Adipose tissue (tissue), 3 donors: ENCODE measurements around the gene ZNRF2. TPM values are rescaled to one million over a fixed set of nuclear protein-coding genes. Genes with fewer than 3 reads are reported as not detected.

Source experiments
- H3K27ac ChIP-seq: one replicate; pipeline ENCODE4 v1.5.1; 2013; ENCODE audit warnings: low read depth, low read length
- WGBS, 3 donors: extraction: QIAGEN DNeasy Blood & Tissue Kit; methylation state at CpG; one replicate each; pipeline ENCODE4 v1.1.7; 2013; 5-methylcytosine and 5-hydroxymethylcytosine counted together
- polyA plus RNA-seq, 3 donors: library from polyadenylated mRNA; stranded (reverse); fragments of 200-250 nt; gene quantifications; one replicate each; pipeline ENCODE4 v1.2.3, GENCODE V29; 2013
- donor health status: healthy with polysubstance abuse.
- donor health status: Bipolar disorder and iron deficiency.
- donor health status: healthy.

ZNRF2 gene
- polyA plus RNA-seq = 1 to 10 TPM; 5.2 to 8.2 (median 5.4) TPM

DNA sequence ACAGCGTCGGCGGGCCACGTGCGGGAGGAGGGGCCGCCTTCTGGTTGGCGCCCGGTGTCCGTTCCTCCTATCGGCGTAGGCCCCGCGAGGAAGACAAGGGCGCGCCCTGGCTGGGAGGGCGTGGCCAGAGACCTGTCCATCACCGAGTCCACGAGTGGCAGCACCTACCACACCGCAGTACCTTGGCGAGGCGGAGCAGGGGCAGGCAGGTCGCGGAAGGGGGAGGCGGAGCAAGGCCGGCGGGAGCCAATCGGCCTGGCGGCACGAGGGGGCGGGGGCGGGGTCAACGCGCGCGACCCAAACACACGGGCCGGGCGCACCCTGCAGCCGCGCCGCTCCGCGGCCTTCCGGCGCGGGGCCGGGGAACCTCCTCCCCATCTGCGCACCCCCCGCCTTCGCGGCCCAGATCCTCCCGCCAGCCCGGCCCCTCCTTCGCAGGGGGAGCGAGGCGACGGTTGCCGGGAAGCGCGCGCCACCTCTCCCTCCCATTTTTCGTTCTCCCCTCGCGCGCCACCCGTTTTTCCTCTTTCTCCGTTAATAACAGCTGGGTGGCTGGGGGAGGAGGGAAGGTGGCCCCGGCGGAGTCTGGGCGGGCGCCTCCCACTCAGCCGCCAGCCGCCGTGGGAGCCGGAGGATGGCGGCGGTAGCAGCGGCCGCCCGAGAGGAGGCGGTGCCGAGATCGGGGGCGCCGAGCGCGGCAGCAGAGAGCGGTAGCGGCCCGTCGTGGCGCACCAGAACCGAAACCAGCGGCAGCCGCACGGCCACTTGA is at the start of gene ZNRF2:
Gene ZNRF2, plus strand, starts transcription at position 300 of the 769 bp plus-strand sequence. CDS start 761 bp downstream, outside the sequence.
- WGBS, 3 donors = 0 to 1% (median 0%) methylated on average over 50 to 96 of the region's 96 CpGs
- peak within 1 kb of the TSS; percentile 95 for H3K27ac ChIP-seq

GRCh38 chr7:30237271-30237695 is 47.1 kb upstream of the ZNRF2 start:
- no peak overlapping the region for H3K27ac ChIP-seq
- WGBS, 3 donors = 63 to 79% (median 75%) methylated on average over 1 of the region's 1 CpG

DNA sequence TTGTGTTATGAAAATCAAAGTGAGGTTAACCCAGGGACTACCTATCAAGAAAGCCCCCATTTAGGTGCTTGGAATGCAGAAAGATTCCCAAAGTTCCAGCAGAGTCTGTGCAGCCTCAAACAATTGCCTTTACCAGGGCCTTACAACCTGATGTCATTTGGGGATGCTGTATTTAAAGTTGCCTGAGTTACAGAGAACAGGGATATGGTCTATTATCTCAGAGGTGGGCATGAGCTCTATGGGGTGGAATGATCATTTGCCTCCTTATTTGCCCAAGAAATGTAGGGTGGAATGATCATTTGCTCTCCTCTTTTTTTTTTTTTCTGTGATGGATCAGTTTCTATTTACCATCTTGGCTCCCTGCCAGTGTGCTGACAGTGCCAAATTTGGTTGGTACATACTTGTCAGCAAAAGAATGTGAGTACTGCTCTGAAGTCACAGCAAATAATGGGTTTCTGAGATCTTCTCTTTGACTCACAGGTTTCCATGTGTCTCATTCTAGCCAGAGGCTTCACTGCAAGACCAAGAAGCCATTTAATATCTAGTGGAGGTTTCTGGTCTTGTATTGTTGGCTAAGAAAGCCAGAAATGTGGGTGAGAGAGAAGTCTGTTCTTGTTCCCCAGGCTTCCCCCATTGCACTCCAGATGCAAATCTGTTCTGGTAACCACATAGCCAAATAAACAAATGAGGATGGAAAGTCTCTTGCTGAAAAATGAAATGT is 45.5 kb upstream of the ZNRF2 start:
- H3K27ac ChIP-seq = no peak overlapping the region

DNA sequence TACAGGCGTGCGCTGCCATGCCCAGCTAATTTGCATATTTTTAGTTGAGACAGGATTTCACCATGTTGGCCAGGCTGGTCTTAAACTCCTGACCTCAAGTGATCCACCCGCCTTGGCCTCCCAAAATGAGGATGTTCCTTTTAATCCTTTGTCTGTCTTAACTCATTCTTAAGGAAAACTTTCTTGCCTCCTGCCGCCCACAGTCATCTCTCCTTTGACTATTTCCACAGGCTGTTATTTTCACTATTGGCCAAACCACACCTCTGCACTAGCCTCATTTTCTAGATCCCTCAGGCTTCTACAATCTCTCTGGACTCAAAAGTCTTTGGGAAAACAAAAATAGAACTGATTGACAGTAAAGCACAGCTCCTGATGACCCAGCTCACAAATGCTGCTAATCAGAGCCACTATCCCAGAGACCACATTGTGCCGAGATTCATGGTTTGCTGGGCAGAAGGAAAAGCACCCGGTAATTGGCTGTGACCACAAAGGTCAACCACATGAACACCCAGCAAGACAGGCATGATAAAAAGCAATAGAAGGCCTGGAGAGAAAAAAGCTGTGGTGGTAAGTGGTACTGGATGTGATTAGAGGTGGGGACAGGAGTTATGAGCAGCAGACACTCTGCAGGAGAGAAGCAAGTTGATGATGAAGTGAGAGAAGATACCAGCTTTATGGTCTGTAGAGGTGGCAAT is 44.1 kb upstream of the ZNRF2 start:
- no peak overlapping the region for H3K27ac ChIP-seq
- 77 to 95% (median 77%) methylated on average over 6 of the region's 6 CpGs for WGBS, 3 donors

DNA sequence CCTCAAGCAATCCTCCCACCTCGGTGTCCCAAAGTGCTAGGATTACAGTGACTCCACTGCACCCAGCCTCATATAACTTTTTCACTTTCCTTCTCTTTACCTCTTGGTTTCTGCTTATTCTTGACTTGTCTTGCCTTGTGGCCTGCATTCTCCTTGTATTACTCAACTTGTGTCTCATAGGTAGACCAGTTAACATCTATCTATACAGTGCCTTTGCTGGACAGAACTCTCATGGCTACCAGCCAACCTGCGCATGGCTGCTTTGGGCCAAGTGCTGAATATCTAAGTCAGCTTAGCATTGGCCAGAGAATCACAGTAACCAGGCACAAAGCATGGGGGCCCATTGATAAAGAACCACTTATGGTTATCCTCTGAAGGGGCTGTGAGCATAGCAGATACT is 42.6 kb upstream of the ZNRF2 start:
- H3K27ac ChIP-seq = no peak overlapping the region
- 93 to 98% (median 97%) methylated on average over 2 of the region's 2 CpGs for WGBS, 3 donors

DNA sequence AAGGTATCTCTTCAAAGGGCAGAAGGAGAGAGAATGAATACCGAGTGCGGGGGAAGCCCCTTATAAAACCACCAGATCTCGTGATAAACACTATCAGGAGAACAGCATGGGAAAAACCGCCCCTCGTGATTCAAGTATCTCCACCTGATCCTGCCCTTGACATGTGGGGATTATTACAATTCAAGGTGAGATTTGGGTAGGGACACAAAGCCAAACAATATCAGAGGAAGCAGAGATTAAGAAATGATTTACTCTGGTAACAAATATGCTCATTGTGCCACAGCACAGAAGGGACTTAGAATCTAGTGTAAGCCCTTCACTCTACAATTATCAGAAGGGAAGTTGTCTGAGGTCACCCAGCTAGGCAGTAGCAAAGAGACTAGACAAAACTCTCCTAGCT is 40.1 kb upstream of the ZNRF2 start:
- WGBS, 3 donors = 85 to 94% (median 90%) methylated on average over 5 of the region's 5 CpGs
- no peak overlapping the region for H3K27ac ChIP-seq

DNA sequence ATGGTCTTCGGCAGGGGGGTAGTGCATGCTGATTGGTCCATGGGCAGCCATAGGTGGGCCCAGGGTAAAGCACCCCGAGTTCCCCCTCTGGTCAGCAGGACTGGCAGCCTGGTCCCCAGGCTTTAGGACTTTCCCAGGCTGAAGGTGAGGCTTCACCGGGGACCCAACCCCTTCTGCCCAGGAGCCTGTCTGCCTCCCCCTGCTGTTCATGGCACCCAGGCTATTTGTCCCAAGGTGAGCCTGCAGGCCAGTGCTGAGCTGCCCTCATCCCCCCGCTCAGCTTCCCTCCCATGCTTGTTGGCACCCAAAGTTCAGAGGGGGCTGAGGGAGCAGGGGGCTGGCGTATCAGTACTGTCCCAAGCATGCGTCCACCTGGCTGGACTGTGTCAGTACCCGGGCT is 38.5 kb upstream of the ZNRF2 start:
- no peak overlapping the region for H3K27ac ChIP-seq
- 85 to 95% (median 94%) methylated on average over 7 of the region's 7 CpGs for WGBS, 3 donors

GRCh38 chr7:30246392-30246791 is 38.0 kb upstream of the ZNRF2 start:
- H3K27ac ChIP-seq = no peak overlapping the region
- 89 to 94% (median 90%) methylated on average over 8 of the region's 8 CpGs for WGBS, 3 donors

- 70 to 74% (median 73%) methylated on average over 6 of the region's 6 CpGs for WGBS, 3 donors
Measured at GRCh38 chr7:30247541-30248401, 36.6 kb upstream of the ZNRF2 start.

DNA sequence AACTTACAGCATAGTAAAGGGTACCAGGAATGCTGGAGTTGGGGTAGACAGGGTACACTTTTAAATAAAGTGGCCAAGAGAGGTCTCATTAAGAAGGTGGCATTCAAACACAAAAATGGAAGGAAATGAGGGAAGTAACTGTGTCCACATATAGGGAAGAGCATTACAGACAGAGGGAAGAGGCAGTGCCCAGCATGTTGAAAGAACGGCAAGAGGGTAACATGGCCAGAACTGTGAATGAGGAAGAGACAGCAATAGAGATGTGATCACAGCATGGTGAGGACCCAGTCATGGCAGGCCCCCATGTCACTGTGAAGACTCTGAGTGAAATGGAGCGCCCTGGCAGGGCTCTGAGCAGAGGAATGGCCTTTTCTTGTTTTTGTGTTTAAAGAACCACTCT is 35.1 kb upstream of the ZNRF2 start:
- WGBS, 3 donors = 81 to 95% (median 82%) methylated on average over 2 of the region's 2 CpGs

More at GRCh38 chr7:30247541-30248401, 36.6 kb upstream of the ZNRF2 start:
- H3K27ac ChIP-seq = no peak overlapping the region

DNA sequence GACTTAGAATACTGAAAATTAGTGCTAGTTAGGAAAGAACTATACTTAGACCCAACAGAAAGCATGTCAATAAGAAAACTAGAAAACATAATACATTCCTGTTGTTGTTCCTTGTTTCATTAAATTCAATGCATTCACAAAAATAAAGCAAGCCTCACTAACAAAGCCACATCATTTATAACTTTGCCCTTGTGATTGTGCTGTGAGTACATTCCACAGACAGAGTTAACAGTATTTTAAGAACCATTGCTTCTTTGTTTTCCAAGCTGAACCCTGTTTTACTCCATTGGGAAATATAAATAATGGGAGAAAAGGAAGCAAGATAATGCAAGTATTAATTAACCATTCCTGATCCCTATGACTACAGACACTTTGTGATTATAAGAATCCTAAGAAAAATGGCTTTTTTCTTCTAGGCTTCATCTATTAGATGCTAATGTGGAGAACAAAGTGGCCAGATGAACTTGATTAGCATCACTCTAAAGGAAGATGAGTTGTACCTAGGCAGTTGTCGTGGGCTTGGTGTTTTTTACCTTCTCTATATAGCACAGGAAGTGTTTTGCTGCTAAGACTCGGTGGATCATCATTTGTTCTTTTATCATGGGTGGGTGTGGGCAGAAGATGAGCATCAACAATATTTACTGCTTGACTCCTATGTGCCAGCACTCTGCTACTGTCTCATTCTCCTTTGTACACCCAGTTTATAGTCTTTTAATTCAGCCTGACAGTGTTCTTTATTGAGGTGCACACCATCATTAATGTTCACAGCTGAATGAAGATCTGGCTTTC is 34.2 kb upstream of the ZNRF2 start:
- WGBS, 3 donors = 72 to 80% (median 79%) methylated on average over 2 of the region's 2 CpGs
- no peak overlapping the region for H3K27ac ChIP-seq

More for the DNA sequence above, 35.1 kb upstream of the ZNRF2 start:
- no peak overlapping the region for H3K27ac ChIP-seq

DNA sequence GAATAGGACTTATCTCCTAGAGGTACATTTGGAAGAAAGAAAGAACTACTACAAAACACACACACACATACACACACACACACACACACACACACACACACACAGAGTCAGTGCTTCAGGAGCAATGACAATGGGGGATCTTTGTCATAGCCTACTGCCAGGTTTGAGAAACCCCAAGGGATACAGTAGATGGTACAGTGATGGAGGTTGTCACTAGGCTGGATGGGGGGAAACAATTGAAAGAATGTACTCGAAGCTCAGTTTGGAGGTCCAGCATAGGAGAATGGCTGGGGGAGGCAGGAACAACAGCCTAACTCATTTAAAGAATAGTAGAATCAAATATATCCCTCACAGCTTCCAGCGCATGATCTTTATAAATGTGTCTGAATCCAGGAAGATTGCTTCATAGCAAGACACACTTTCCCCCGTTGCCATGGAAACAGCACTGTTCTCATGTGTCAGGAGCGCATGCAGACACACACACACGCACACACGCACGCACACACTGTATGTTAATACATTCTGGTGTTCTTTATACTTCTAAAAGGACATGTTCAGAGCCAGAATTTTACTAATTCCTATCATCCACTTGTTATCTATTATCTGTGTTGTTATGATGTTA is 32.6 kb upstream of the ZNRF2 start:
- WGBS, 3 donors = 91 to 93% (median 91%) methylated on average over 7 of the region's 7 CpGs
- no peak overlapping the region for H3K27ac ChIP-seq

GRCh38 chr7:30252885-30253795 is 31.3 kb upstream of the ZNRF2 start:
- no peak overlapping the region for H3K27ac ChIP-seq

GRCh38 chr7:30253796-30254165 is 30.6 kb upstream of the ZNRF2 start:
- H3K27ac ChIP-seq = no peak overlapping the region
- 35 to 93% (median 85%) methylated on average over 3 of the region's 3 CpGs for WGBS, 3 donors

More at GRCh38 chr7:30252885-30253795, 31.3 kb upstream of the ZNRF2 start:
- WGBS, 3 donors = 44 to 67% (median 67%) methylated on average over 7 of the region's 7 CpGs

DNA sequence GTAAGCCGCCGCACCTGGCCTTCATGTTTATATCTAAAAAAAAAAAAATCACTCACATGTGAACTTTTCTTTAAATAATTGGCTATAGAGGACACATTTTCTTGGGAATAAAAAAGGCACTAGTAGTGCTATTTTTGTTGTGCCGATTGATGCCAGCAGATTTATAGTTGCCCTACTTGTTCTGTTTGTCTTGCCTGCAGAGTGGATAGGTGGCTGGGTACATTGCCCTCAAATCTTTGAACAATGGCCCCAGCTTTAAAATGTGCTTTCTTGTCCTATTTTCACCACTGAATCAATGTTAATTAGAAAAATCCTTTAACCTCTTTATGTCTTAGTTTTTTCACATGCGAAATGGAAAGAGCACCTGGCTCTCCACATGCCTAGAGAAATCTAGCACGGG is 30.1 kb upstream of the ZNRF2 start:
- H3K27ac ChIP-seq = no peak overlapping the region

DNA sequence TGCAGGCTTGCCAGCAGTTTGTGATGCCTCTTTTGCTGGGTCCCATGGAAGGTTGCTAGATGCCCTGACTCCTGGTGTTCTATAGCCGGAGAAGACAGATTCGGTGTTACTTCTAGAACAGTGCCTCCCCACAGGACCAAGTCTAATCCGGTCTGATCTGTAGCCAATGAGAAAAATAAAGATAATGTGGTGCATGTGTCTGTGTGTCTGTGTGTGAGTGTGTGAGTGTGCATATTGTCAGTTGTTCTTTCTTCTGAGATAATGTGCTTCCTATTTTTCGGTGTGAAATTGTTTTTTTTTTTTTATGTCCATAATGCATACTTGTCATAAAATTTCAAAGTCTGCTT is 29.7 kb upstream of the ZNRF2 start:
- no peak overlapping the region for H3K27ac ChIP-seq
- WGBS, 3 donors = 25 to 76% (median 74%) methylated on average over 4 of the region's 4 CpGs

More for the DNA sequence above, 30.1 kb upstream of the ZNRF2 start:
- WGBS, 3 donors = 44 to 91% (median 88%) methylated on average over 5 of the region's 5 CpGs
